NCI-H2029 (cell line): ENCODE measurements around the gene SOX5.
A peak's percentile ranks its signal among the peaks of the same experiment; 100 is the strongest.

Experiments
- DNase-seq: peaks from one replicate; lab custom pipeline; 2025; lab: John Stamatoyannopoulos, UW

The SOX5 gene

GRCh38 chr12:23949348-23950209 is at the start of gene SOX5:
SOX5 (minus strand) TSS chr12:23949670; CDS start chr12:23949601, 69 bp downstream.
- peak; percentile 64 for DNase-seq

GRCh38 chr12:23987046-23987445 is 37.6 kb upstream of the SOX5 start:
- DNase-seq: no peak

GRCh38 chr12:23980826-23981225 is 31.4 kb upstream of the SOX5 start:
- DNase-seq: no peak

GRCh38 chr12:23964812-23965211 is 15.3 kb upstream of the SOX5 start:
- no peak for DNase-seq

- DNase-seq: no peak
Measured at GRCh38 chr12:23959826-23960225, 10.4 kb upstream of the SOX5 start.

GRCh38 chr12:23954332-23954731 is 4.9 kb upstream of the SOX5 start:
- DNase-seq: no peak

- DNase-seq: no peak
Measured at GRCh38 chr12:23952071-23952470, 2.6 kb upstream of the SOX5 start.

- DNase-seq: peak; percentile 41
Measured at GRCh38 chr12:23950775-23951451, 1.4 kb upstream of the SOX5 start.

- no peak for DNase-seq
Measured at GRCh38 chr12:23950210-23950774, 822 bp upstream of the SOX5 start.

GRCh38 chr12:23948291-23948690 is 1.2 kb downstream of the SOX5 start:
- no peak for DNase-seq

- DNase-seq: no peak
Measured at GRCh38 chr12:23947395-23947794, 2.1 kb downstream of the SOX5 start.

- DNase-seq: peak; percentile 9
Measured at GRCh38 chr12:23945249-23945648, 4.2 kb downstream of the SOX5 start.

GRCh38 chr12:23944067-23944466 is 5.4 kb downstream of the SOX5 start:
- no peak for DNase-seq

GRCh38 chr12:23942841-23943240 is 6.6 kb downstream of the SOX5 start:
- DNase-seq: no peak

GRCh38 chr12:23941780-23942179 is 7.7 kb downstream of the SOX5 start:
- DNase-seq: no peak

- no peak for DNase-seq
Measured at GRCh38 chr12:23938422-23938821, 11.0 kb downstream of the SOX5 start.

- no peak for DNase-seq
Measured at GRCh38 chr12:23931176-23931575, 18.3 kb downstream of the SOX5 start.

GRCh38 chr12:23930599-23930998 is 18.9 kb downstream of the SOX5 start:
- no peak for DNase-seq

GRCh38 chr12:23929906-23930305 is 19.6 kb downstream of the SOX5 start:
- no peak for DNase-seq

- DNase-seq: no peak
Measured at GRCh38 chr12:23927907-23928306, 21.6 kb downstream of the SOX5 start.

- no peak for DNase-seq
Measured at GRCh38 chr12:23921099-23921856, 28.2 kb downstream of the SOX5 start.

- no peak for DNase-seq
Measured at GRCh38 chr12:23911574-23911973, 37.9 kb downstream of the SOX5 start.
